Stomach (tissue), 4 donors: ENCODE measurements around the gene SLC4A1AP.

ENCODE experiments used
- EP300 ChIP-seq: sonication (generic); formaldehyde crosslinking; IDR thresholded peaks from one replicate; pipeline ENCODE4 v1.6.1; 2017; ENCODE audit warnings: antibody characterized with exemption
- POLR2A ChIP-seq, 4 donors: fragments of 450-650 bp; IDR thresholded peaks; one replicate each; pipeline ENCODE4 v1.6.1; 2016; ENCODE audit warnings: antibody characterized with exemption in 4 of 4, control low read depth in 2 of 4, mild to moderate bottlenecking in 1 of 4, moderate library complexity in 1 of 4
- POLR2AphosphoS5 ChIP-seq, 3 donors: sonication (generic); formaldehyde crosslinking; IDR thresholded peaks; one replicate each; pipeline ENCODE4 v1.6.1; 2016; ENCODE audit warnings: antibody characterized with exemption in 3 of 3
- TF ChIP-seq, protein P1 (sequence below), 7 experiments: fragments of 450-650 bp in 4 of 7; fragments of 200-600 bp in 3 of 7; sonication (generic) in 3 of 7; IDR thresholded peaks; one replicate each; pipeline ENCODE4 v1.5.1; 2016 to 2019; ENCODE audit warnings: antibody characterized with exemption in 7 of 7, control low read depth in 2 of 7, mild to moderate bottlenecking in 1 of 7

DNA sequence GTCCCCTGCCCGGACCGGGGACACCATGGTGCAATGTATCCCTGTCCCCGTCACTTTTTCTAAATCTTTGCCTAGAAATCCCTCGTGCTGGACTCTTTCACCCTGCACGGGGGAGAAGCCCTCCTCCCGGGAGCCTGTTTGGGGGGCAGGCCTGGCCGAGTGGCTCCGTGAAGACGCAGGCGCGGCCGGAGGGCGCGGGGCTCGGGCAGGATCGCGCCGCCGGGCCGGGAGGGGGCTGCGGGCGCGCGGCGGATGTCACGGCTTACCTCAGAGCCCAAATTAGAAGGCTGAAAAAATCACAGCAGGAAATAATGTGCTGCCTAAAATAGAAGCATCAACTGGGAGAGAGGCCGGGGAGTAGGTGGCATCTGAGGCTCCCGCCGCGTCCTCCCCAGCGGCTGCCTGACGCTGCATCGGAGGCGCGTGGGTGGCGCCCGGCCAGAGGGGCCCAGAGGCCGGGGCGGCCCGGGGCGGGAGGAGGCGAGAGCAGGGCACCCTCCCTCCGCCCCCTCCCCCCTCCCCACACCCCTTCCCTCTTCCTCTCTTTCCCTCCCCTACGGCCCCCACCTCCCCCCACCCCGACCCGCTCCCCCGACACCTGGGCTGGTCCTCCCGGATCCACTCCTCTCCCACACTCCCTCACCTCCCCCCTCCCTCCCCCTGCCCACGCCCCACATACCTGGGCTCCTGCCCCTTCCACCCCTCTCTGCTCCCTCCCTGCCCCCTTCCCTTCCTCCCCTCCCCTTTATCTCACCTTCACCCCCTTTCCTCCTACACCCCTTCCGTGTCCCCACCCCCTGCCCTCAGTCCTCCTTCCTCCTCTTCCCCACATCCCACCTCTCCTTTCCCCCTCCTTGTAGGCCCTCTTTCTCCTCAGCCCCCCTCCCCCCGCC, 51.9 kb downstream of the SLC4A1AP start:
- TF ChIP-seq, protein P1, sequence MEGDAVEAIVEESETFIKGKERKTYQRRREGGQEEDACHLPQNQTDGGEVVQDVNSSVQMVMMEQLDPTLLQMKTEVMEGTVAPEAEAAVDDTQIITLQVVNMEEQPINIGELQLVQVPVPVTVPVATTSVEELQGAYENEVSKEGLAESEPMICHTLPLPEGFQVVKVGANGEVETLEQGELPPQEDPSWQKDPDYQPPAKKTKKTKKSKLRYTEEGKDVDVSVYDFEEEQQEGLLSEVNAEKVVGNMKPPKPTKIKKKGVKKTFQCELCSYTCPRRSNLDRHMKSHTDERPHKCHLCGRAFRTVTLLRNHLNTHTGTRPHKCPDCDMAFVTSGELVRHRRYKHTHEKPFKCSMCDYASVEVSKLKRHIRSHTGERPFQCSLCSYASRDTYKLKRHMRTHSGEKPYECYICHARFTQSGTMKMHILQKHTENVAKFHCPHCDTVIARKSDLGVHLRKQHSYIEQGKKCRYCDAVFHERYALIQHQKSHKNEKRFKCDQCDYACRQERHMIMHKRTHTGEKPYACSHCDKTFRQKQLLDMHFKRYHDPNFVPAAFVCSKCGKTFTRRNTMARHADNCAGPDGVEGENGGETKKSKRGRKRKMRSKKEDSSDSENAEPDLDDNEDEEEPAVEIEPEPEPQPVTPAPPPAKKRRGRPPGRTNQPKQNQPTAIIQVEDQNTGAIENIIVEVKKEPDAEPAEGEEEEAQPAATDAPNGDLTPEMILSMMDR (IDR thresholded peaks at IDR 0.05), result no peak
- TF ChIP-seq POLR2A (IDR thresholded peaks at IDR 0.05) (no peak), EP300 (no peak), POLR2AphosphoS5 (IDR thresholded peaks at IDR 0.05) (peak; percentile 55 to 61 (median 61))
